Tibial artery (tissue), 4 donors: ENCODE results near the gene RENBP.

Experiments
- DNase-seq, 2 donors: peaks; one replicate each; pipeline ENCODE4 v3.0.0-alpha.2; 2019
- H3K27ac ChIP-seq, 2 donors: fragments of 200-600 bp; sonication (generic) in 1 of 2; 1 replicate in 1 of 2; 2 replicates in 1 of 2; pipeline ENCODE4 v1.5.1; 2018 to 2019; ENCODE audit warnings: mild to moderate bottlenecking in 1 of 2
- H3K27me3 ChIP-seq, 2 donors: fragments of 200-600 bp; sonication (generic) in 1 of 2; one replicate each; pipeline versions ENCODE4 v1.5.1 to v1.6.0; 2016 to 2019
- H3K36me3 ChIP-seq, 3 donors: fragments of 200-600 bp; sonication (generic) in 2 of 3; one replicate each; pipeline ENCODE4 v1.5.1; 2016 to 2019; ENCODE audit warnings: mild to moderate bottlenecking in 2 of 3
- H3K4me1 ChIP-seq, 4 donors: fragments of 200-600 bp; sonication (generic) in 2 of 4; 1 replicate in 3 of 4; 2 replicates in 1 of 4; pipeline ENCODE4 v1.5.1; 2016 to 2019
- H3K4me3 ChIP-seq, 2 donors: fragments of 200-600 bp; sonication (generic) in 1 of 2; 1 replicate in 1 of 2; 2 replicates in 1 of 2; pipeline ENCODE4 v1.5.1; 2018 to 2019; ENCODE audit warnings: mild to moderate bottlenecking in 2 of 2
- H3K9me3 ChIP-seq, 3 donors: fragments of 200-600 bp; sonication (generic) in 1 of 3; one replicate each; pipeline ENCODE4 v1.5.1; 2016 to 2019
- CTCF ChIP-seq, 2 experiments: fragments of 200-600 bp in 1 of 2; fragments of 450-650 bp in 1 of 2; IDR thresholded peaks; one replicate each; pipeline ENCODE4 v1.5.1; 2017 to 2019; ENCODE audit warnings: antibody characterized with exemption in 2 of 2, mild to moderate bottlenecking in 1 of 2, moderate library complexity in 1 of 2
- intact Hi-C: fragments of 100-400 bp; cut with DNase I; formaldehyde crosslinking; loops from one replicate; pipeline ENCODE4 v1.15.0; 2023; ENCODE audit warnings: low total_unique reads

Gene RENBP

GRCh38 chrX:153951683-153952372 is 7.4 kb upstream of the RENBP start:
- intact Hi-C loops = loop anchor here (5.0 to 10.0 kb wide), 2 partner anchors 185 to 997 kb away; no protein-coding TSS in a partner anchor
- no peak for TF ChIP-seq CTCF (IDR thresholded peaks at IDR 0.05)
- Histone ChIP-seq H3K27ac (peak overlapping the region; percentile 85 to 88), H3K9me3 (no peaks in the 10 kb centered on the region), H3K36me3 (peaks cover 16 to 79% (median 75%) of the 10 kb centered on the region in 3 donors), H3K27me3 (no peaks in the 10 kb centered on the region), H3K4me1 (peaks cover 0 to 17% (median 11%) of the 10 kb centered on the region in 4 donors), H3K4me3 (no peak overlapping the region)
- DNase-seq = no peak

- TF ChIP-seq CTCF (IDR thresholded peaks at IDR 0.05) = no peak
- H3K4me3 ChIP-seq = no peak overlapping the region
- DNase-seq = no peak
- H3K4me1 ChIP-seq = peaks cover 0 to 17% (median 11%) of the 10 kb centered on the region in 4 donors
- H3K27ac ChIP-seq = no peak overlapping the region
- intact Hi-C loops = loop anchor here (5.0 to 10.0 kb wide), 2 partner anchors 183 to 995 kb away; no protein-coding TSS in a partner anchor
- H3K27me3 ChIP-seq = no peaks in the 10 kb centered on the region
- H3K9me3 ChIP-seq = no peaks in the 10 kb centered on the region
- H3K36me3 ChIP-seq = peaks cover 16 to 62% (median 60%) of the 10 kb centered on the region in 3 donors
These were observed 5.7 kb upstream of the RENBP start for GRCh38 chrX:153950127-153950526.

GRCh38 chrX:153948847-153949805 is 4.7 kb upstream of the RENBP start:
- no peak for TF ChIP-seq CTCF (IDR thresholded peaks at IDR 0.05)
- Histone ChIP-seq H3K36me3 (peaks cover 16 to 52% (median 50%) of the 10 kb centered on the region in 3 donors), H3K27ac (no peak overlapping the region), H3K9me3 (no peaks in the 10 kb centered on the region), H3K4me1 (peaks cover 0 to 17% (median 11%) of the 10 kb centered on the region in 4 donors), H3K4me3 (no peak overlapping the region), H3K27me3 (no peaks in the 10 kb centered on the region)
- no peak for DNase-seq
- intact Hi-C loops = no loop called here

GRCh38 chrX:153948002-153948466 is 3.6 kb upstream of the RENBP start:
- intact Hi-C loops = no loop called here

More at GRCh38 chrX:153948002-153948466, 3.6 kb upstream of the RENBP start:
- Histone ChIP-seq H3K27ac (no peak overlapping the region), H3K27me3 (no peaks in the 10 kb centered on the region), H3K36me3 (peaks cover 16 to 45% (median 42%) of the 10 kb centered on the region in 3 donors), H3K4me1 (peaks cover 0 to 11% (median 6%) of the 10 kb centered on the region in 4 donors), H3K4me3 (no peak overlapping the region), H3K9me3 (no peaks in the 10 kb centered on the region)
- DNase-seq = no peak
- TF ChIP-seq CTCF (IDR thresholded peaks at IDR 0.05) = no peak
